Endothelial cell of umbilical vein (primary cell): ENCODE results near the gene RBM5. TPM values are rescaled to one million over a fixed set of nuclear protein-coding genes. Genes with fewer than 3 reads are reported as not detected.
A peak's percentile ranks its signal among the peaks of the same experiment; 100 is the strongest.

Experiments used
- BruUV-seq: library from RNA; stranded (reverse); fragments of 400-500 nt; replicated peaks from 2 replicates; lab custom pipeline; 2021; lab: Mats Ljungman, UMichigan
- CTCF ChIA-PET: fragments of 300-600, 350-600 bp; sonication (Branson Sonifier 250); formaldehyde crosslinking; loops from one replicate; lab custom pipeline; 2021; ENCODE audit warnings: antibody characterized with exemption, inconsistent platforms; lab: Charles Lee
- POLR2A ChIA-PET: fragments of 300-600, 350-600 bp; sonication (Branson Sonifier 250); formaldehyde crosslinking; loops from one replicate; lab custom pipeline; 2021; ENCODE audit warnings: antibody characterized with exemption, inconsistent platforms; lab: Charles Lee
- DNase-seq: peaks from one replicate; pipeline ENCODE4 v3.0.0-alpha.2; 2011; ENCODE audit warnings: low read depth, low spot score
- FAIRE-seq: peaks from 2 replicates; lab custom pipeline; 2011; peaks lifted over from hg19 to GRCh38; lab: Jason Lieb, UNC
- H2AFZ ChIP-seq: 2 replicates; pipeline ENCODE4 v1.6.0; 2012; ENCODE audit warnings: low read depth, low read length, control low read depth, inconsistent platforms
- H3K27ac ChIP-seq: 2 replicates; pipeline ENCODE4 v1.5.1; 2011; ENCODE audit warnings: low read depth, mild to moderate bottlenecking, control low read depth, low read length, moderate library complexity; ENCODE audit not compliant: insufficient read depth
- H3K27me3 ChIP-seq, 2 experiments: 2 replicates each; pipeline versions ENCODE4 v1.6.0 to v1.6.1; 2011; ENCODE audit warnings: low read length in 2 of 2, mixed read lengths in 1 of 2; ENCODE audit not compliant: control insufficient read depth in 2 of 2, insufficient read depth in 2 of 2
- H3K36me3 ChIP-seq, 2 experiments: 2 replicates in 1 of 2; 3 replicates in 1 of 2; pipeline ENCODE4 v1.5.1; 2011; ENCODE audit warnings: low read length in 2 of 2, mild to moderate bottlenecking in 1 of 2, moderate library complexity in 1 of 2; ENCODE audit not compliant: control insufficient read depth in 2 of 2, insufficient read depth in 2 of 2; ENCODE audit errors: extremely low read depth in 1 of 2
- H3K4me1 ChIP-seq: 3 replicates; pipeline ENCODE4 v1.5.1; 2011; ENCODE audit warnings: mild to moderate bottlenecking, low read length; ENCODE audit not compliant: control insufficient read depth, insufficient read depth; ENCODE audit errors: extremely low read depth
- H3K4me2 ChIP-seq: 2 replicates; pipeline ENCODE4 v1.6.1; 2011; ENCODE audit warnings: low read length, control low read depth, mixed read lengths; ENCODE audit not compliant: insufficient read depth
- H3K4me3 ChIP-seq, 3 experiments: fragments of 200-600 bp in 1 of 3; sonication (generic), shearing (Covaris generic) in 1 of 3; replicated peaks in 1 of 3; 2 replicates each; pipeline ENCODE4 v1.5.1; 2011 to 2016; ENCODE audit warnings: control low read depth in 3 of 3, low read length in 3 of 3, mild to moderate bottlenecking in 2 of 3, inconsistent platforms in 1 of 3, low read depth in 1 of 3, moderate library complexity in 1 of 3; ENCODE audit not compliant: insufficient read depth in 1 of 3
- H3K79me2 ChIP-seq: 2 replicates; pipeline ENCODE4 v1.6.0; 2012; ENCODE audit warnings: low read length, inconsistent platforms; ENCODE audit not compliant: control insufficient read depth, insufficient read depth
- H3K9ac ChIP-seq: replicated peaks from 2 replicates; pipeline ENCODE3; 2011; ENCODE audit warnings: low read length, control low read depth; ENCODE audit not compliant: insufficient read depth; ENCODE audit errors: extremely low read depth
- H3K9me1 ChIP-seq: replicated peaks from 3 replicates; pipeline ENCODE4 v1.6.0; 2011; ENCODE audit warnings: mild to moderate bottlenecking, low read length; ENCODE audit not compliant: control insufficient read depth, insufficient read depth; ENCODE audit errors: extremely low read depth
- H3K9me3 ChIP-seq: replicated peaks from 2 replicates; pipeline ENCODE4 v1.5.1; 2012; ENCODE audit warnings: low read length, inconsistent platforms; ENCODE audit not compliant: control insufficient read depth, insufficient read depth
- H4K20me1 ChIP-seq: replicated peaks from 2 replicates; pipeline ENCODE3; 2011; ENCODE audit warnings: mild to moderate bottlenecking, low read length; ENCODE audit not compliant: control insufficient read depth, insufficient read depth; ENCODE audit errors: extremely low read depth
- CTCF ChIP-seq, 2 donors: IDR thresholded peaks; 1 replicate in 1 of 2; 2 replicates in 1 of 2; pipeline ENCODE4 v1.5.1; 2011; ENCODE audit warnings: low read length in 2 of 2, mild to moderate bottlenecking in 2 of 2, moderate library complexity in 2 of 2, control low read depth in 1 of 2, inconsistent platforms in 1 of 2, low read depth in 1 of 2; ENCODE audit not compliant: insufficient read depth in 1 of 2; ENCODE audit errors: extremely low read depth in 1 of 2
- EZH2 ChIP-seq: IDR thresholded peaks from 2 replicates; pipeline ENCODE4 v1.6.1; 2012; ENCODE audit warnings: borderline replicate concordance, low read depth, mild to moderate bottlenecking, moderate library complexity, low read length, inconsistent platforms; ENCODE audit not compliant: severe bottlenecking
- FOS ChIP-seq: IDR thresholded peaks from 2 replicates; pipeline ENCODE4 v1.6.1; 2011; ENCODE audit warnings: mild to moderate bottlenecking, low read length, moderate library complexity, borderline replicate concordance; ENCODE audit not compliant: insufficient read depth
- GATA2 ChIP-seq: IDR thresholded peaks from 2 replicates; pipeline ENCODE4 v1.7.0; 2011; ENCODE audit warnings: low read depth, mild to moderate bottlenecking, moderate library complexity, mixed read lengths, low read length; ENCODE audit not compliant: insufficient read length, insufficient read depth
- JUN ChIP-seq: IDR thresholded peaks from 2 replicates; pipeline ENCODE4 v1.6.1; 2011; ENCODE audit warnings: borderline replicate concordance, low read depth; ENCODE audit not compliant: insufficient read length, insufficient read depth
- MAX ChIP-seq: IDR thresholded peaks from 2 replicates; pipeline ENCODE4 v1.6.1; 2011; ENCODE audit not compliant: insufficient read depth, insufficient read length
- MYC ChIP-seq: IDR thresholded peaks from one replicate; pipeline ENCODE4 v1.6.1; 2011; ENCODE audit warnings: mild to moderate bottlenecking, low read depth, low read length
- POLR2A ChIP-seq: IDR thresholded peaks from 2 replicates; pipeline ENCODE4 v1.6.1; 2012; ENCODE audit warnings: low read depth, mild to moderate bottlenecking, control low read depth, low read length
- POLR2AphosphoS5 ChIP-seq: IDR thresholded peaks from 2 replicates; pipeline ENCODE4 v1.6.1; 2012; ENCODE audit warnings: low read depth, mild to moderate bottlenecking, control low read depth, low read length, moderate library complexity; ENCODE audit not compliant: insufficient read depth
- dilution Hi-C: fragments of 300-500 bp; cut with MboI; formaldehyde crosslinking; loops from one replicate; pipeline ENCODE4 v1.15.0; 2019; ENCODE audit warnings: low sequenced_read_pairs; ENCODE audit not compliant: extremely low pct_ligation_motif_present
- intact Hi-C: fragments of 100-400 bp; cut with micrococcal nuclease; formaldehyde crosslinking; loops from one replicate; pipeline ENCODE4 v1.10.0; 2022
- polyA plus RNA-seq, 4 experiments: library from polyadenylated mRNA; depleted of rRNA in 3 of 4; stranded (reverse) in 3 of 4; unstranded in 1 of 4; fragments of >200 nt; gene quantifications; 2 replicates each; pipeline versions ENCODE4 v1.2.1 to v1.2.3, GENCODE V29; 2011 to 2012; ENCODE audit warnings: missing spikeins in 1 of 4
- total RNA-seq: library from RNA; stranded (reverse); gene quantifications from 2 replicates; pipeline ENCODE4 v1.2.3, GENCODE V29; 2021

The RBM5 gene
- total and polyA plus RNA-seq, 2 donors (not counting 3 experiments of a cell fraction or from before 2014, with no cell fraction given): 190 to 218 TPM

GRCh38 chr3:50137531-50137930 is 48.8 kb downstream of the RBM5 start:
- H3K9ac ChIP-seq: no peak overlapping the region
- POLR2A ChIA-PET: no interaction called here
- H4K20me1 ChIP-seq: no peaks in the 10 kb centered on the region
- H3K4me1 ChIP-seq: peaks cover 26% of the 10 kb centered on the region
- FAIRE-seq (no peak), DNase-seq (no peak)
- H3K9me3 ChIP-seq: no peaks in the 10 kb centered on the region
- no TSS peak for BruUV-seq
- no peaks in the 10 kb centered on the region for H3K79me2 ChIP-seq
- H3K27ac ChIP-seq: peak overlapping the region; percentile 22
- no peak for TF ChIP-seq JUN
- no peak for TF ChIP-seq FOS
- no peak for TF ChIP-seq POLR2AphosphoS5
- TF ChIP-seq POLR2A: no peak
- TF ChIP-seq EZH2: no peak
- no peak for TF ChIP-seq MYC
- TF ChIP-seq MAX: no peak
- TF ChIP-seq CTCF (IDR thresholded peaks at IDR 0.05; ENCODE audit: extremely low read depth in 1 of 2, insufficient read depth in 1 of 2, low read depth in 1 of 2, low read length in 2 of 2): no peak
- no peak for TF ChIP-seq GATA2
- no peaks in the 10 kb centered on the region for H3K27me3 ChIP-seq
- CTCF ChIA-PET: interaction anchor here (1.5 to 3.5 kb wide), 6 partner anchors 8 to 54 kb away, joined by 3 to 15 read pairs (median 6); partner anchors contain the start of gene GNAT1
- dilution Hi-C loops (no loop called here), intact Hi-C loops (loop anchor here (5.0 kb wide), 1 partner anchor 50 kb away; no protein-coding TSS in a partner anchor)
- H3K4me3 ChIP-seq: no peak overlapping the region
- no peaks in the 10 kb centered on the region for H3K9me1 ChIP-seq
- H2AFZ ChIP-seq: no peak overlapping the region
- H3K4me2 ChIP-seq: no peak overlapping the region
- H3K36me3 ChIP-seq: no peaks in the 10 kb centered on the region
